ENCODE results near the gene SLC34A2.
"Not testable (repeated sequence)": the region's sequence is repeated elsewhere in the genome, so short reads cannot be mapped to it uniquely, and the experiment has no call there.

Gene SLC34A2

GRCh38 chr4:25654971-25655963 lies at the start of gene SLC34A2:
TSS of gene SLC34A2 (plus strand) at chr4:25655851. CDS start at chr4:25662501, 6,650 bp downstream.
- no peak for DNase-seq

DNA sequence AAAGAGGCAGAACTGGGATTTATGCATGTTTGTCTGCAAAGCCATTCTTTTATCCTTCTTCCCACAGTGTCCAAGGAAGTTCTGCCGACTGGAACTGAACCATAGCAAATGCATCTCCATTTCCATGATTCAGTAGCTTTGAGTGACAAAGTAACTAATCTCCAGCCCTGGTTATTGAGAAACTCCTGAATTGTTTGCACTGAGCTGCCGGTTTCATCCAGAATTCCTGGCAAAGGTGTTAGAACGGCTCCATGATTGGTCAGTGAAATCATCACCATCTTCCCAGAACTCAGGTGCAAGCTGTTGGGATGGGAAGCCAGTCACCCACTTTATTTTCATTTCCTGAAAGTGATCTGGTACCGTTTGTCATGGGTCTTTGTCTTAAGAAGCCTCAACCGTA lies 47.0 kb upstream of the SLC34A2 start:
- no peak for DNase-seq

GRCh38 chr4:25609976-25610375 lies 45.7 kb upstream of the SLC34A2 start:
- DNase-seq = no peak

DNA sequence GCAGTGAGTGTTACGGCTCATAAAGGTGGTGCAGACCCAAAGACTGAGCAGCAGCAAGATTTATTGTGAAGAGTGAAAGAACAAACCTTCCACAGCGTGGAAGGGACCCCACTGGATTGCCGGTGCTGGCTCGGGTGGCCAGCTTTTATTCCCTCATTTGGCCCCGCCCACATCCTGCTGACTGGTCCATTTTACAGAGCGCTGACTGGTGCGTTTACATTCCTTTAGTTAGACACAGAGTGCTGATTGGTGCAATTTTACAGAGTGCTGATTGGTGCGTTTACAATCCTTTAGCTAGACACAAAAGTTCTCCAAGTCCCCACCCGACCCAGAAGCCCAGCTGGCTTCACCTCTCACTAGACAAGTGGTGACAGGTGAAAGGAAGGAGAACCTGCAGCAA lies 42.0 kb upstream of the SLC34A2 start:
- not testable (repeated sequence) for DNase-seq

DNA sequence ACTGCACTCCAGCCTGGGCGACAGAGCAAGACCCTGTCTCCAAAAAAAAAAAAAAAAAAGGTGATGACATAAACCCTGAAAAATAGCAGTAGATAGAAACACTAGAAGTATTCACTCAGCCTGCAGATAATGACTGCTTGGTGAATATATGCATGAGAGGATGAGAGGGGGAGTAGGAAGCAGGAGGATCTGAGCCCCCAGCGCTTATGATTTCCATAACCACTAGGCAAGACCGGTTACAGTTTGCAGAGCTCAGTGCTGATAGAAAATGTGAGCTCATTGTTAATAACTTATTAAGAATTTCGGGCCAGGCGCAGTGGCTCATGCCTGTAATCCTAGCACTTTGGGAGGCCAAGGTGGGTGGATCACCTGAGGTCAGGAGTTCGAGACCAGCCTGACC lies 40.8 kb upstream of the SLC34A2 start:
- no peak for DNase-seq

DNA sequence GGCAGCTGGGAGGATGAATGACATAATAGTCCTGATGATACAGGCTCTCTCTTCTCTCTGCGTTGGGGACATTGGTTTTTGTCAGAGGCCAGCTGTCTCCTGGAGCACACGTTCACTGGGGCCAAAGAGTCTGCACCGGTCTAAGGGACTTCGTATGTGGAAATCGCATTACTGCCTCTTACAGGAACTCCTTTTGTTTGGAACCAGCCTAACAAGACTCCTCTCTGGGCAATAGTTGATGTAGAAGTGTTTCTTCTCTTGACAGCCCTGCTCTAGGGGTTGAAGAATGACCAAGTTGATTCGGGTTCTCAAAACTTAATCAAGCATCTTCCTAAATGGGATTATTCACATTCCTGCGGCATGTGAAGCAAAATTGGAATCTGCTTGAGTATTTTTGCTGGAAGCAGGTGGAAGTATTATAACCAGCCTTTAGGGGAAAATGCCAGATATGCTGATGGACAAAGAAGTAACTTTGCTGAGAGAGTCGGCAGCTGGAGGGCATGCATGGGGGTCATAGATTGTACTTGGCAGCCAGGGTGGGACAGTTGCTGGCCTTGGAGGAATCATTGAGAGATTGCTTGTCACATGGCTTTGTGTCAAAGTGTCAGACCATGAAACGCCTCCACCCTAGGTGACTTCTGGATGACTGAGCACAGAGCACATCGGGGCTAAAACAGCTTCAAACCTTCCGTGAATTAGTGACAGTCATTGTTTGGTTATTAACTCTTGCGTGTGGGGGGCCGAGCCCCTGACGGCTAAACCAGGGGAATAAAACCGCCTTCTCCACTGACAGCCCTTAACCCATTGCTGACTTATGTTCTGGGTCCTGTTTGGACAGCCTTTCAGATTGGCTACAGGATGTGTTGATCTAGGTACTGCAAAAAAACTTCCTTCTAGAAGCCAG lies 34.4 kb upstream of the SLC34A2 start:
- DNase-seq = no peak

GRCh38 chr4:25624616-25625015 lies 31.0 kb upstream of the SLC34A2 start:
- no peak for DNase-seq

GRCh38 chr4:25628451-25628850 lies 27.2 kb upstream of the SLC34A2 start:
- DNase-seq = no peak

- no peak for DNase-seq
Measured at GRCh38 chr4:25632135-25632534, 23.5 kb upstream of the SLC34A2 start.

DNA sequence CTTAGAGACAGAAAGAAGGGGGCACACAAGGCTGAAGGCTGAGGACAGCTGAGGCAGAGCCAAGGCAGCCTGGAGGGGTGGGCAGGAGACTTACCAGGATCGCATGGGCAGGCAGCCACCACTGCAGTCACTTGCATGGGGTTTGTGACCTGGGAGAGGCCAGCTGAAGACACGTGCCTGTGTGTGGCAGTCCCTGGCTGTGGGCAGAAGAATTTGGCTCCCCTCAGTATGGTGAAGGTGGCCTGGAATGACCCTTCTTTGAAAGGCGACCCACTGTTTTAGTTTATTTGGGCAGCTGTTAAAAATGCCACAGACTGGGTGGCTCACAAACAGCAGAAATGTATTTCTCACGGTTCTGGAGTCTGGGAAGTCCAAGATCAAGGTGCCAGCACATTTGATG lies 22.1 kb upstream of the SLC34A2 start:
- no peak for DNase-seq

- peak; percentile 72 for DNase-seq
Measured at GRCh38 chr4:25635501-25635900, 20.1 kb upstream of the SLC34A2 start.

DNA sequence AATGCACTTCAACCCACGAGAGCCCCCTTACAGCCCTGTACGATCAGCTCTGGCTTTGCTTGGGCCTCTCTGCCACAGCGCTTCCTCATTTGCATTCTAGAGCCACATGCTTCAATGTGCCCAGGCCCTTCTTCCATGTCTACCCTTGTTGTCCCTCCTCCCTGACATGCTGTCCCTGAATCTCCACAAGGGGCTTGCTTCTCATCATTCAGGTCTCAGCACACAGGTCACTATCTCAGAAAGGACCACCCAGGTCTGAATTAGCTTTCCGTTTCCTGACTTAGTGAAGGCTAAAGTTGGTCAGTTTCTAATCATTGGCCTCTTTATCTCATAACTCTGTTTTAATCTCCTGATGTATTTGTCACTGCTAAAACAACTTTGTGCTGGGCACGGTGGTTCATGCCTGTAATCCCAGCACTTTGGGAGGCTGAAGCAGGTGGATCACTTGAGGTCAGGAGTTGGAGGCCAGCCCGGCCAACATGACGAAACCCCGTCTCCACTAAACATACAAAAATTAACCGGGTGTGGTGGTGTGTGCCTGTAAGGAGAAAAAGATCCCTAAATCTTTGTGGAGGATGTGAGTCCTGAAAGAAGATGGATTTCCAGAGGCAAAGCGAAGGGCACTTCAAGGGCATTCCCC lies 17.9 kb upstream of the SLC34A2 start:
- DNase-seq = no peak

DNA sequence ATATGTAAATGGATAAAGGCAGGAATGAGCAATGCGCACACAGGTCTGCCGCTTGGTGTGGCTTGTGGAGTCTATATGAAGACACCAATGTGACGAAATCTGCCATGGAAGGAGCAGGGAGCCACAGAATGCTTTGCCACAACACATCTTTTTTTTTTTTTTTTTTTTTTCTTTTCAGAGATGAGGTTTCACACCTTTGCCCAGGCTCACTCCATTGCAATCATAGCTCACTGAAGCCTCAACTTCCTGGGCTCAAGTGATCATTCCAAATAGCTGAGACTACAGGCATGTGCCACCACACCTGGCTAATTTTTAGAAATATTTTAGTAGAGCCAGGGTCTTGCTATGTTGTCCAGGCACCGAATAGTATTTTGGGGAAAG lies 17.4 kb upstream of the SLC34A2 start:
- DNase-seq = no peak

DNA sequence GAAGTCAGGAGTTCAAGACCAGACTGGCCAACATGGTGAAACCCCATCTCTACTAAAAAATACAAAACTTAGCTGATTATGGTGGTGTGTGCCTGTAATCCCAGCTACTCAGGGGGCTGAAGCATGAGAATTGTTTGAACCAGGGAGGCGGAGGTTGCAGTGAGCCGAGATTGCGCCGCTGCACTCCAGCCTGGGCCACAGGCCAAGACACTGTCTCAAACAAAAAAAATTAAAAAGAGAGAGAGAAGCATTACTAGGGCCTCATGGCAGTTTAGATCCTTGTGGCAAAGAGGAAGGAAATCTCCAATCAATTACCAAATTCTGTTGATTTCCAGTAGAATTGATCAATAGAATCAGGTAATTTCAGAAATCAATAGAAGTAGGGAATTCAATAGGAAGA lies 16.8 kb upstream of the SLC34A2 start:
- no peak for DNase-seq

DNA sequence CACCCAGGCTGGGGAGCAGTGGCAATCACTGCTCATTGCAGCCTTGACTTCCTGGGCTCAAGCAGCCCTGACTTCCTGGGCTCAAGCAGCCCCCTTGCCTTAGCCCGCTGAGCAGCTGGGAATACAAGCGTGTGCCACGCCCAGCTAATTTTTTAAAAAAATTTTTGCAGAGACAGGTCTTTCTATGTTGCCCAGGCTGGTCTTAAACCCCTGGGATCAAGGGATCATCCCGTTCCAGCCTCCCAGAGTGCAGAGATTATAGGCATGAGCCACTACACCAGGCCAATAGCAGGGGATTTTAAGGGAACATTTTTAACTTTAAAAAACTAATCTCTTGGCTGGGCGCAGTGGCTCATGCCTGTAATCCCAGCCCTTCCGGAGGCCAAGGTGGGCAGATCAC lies 5.3 kb upstream of the SLC34A2 start:
- no peak for DNase-seq

DNA sequence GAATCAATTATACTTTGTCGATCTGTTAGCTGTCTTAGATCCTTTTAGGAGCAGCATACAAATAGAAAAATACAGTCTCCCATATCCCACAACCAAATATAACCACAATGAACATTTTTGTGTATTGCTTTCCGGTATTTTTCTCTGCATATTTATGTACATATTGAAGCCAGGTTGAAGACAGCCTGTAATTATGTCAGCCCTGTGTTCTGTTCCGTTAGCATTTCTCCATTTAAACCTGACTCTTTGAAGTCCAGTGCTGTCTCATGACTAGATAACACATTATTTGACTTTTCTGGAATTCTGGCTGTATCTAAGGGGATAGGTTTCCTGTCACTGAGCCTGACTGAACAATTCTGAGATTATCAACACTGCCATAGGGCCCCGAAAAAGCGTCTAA lies 4.0 kb upstream of the SLC34A2 start:
- no peak for DNase-seq

DNA sequence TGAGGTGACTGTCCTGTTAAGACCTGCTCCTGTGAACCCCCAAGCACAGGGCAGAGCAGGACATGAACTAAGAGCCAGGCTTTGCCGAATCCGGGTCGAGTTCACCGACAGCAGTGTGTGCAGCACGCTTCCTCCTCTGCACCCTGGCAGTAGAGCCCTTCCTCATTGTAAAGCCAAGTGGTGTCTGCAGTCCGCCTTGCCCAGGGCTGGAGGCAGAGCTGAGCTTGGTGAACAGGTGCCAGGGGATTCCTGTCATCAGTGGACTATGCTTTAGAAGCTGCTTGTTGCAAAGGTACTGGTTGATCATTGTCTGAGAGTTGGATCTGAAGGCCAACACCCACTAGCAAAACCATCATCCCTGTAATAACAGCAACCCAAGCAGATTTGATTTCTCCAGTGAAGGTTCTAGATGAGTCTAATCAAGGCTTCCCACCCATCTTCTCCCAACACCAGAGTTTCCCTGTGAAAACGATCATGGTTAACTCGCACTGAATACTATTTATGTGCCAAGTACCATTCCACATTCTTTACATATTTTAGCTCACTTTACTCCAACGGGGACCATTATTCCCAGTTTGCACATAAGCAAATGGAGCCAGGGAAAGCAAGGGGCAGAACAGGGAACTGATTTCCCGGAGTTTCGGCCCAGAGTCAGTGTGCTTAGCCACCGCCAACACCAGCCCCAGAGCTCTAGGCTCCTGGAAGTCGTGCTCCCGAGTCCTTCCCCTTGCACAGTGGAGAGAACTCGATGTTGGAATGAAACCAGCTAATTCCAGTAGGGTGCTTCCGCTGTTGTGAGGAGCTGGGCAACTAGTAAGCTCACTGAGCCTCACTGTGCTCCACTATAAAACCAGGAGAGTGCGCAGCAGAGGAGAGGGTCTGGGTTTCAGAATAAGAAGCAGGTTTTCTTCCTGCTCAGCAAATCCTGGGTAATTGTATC lies 1.4 kb upstream of the SLC34A2 start:
- DNase-seq = no peak

DNA sequence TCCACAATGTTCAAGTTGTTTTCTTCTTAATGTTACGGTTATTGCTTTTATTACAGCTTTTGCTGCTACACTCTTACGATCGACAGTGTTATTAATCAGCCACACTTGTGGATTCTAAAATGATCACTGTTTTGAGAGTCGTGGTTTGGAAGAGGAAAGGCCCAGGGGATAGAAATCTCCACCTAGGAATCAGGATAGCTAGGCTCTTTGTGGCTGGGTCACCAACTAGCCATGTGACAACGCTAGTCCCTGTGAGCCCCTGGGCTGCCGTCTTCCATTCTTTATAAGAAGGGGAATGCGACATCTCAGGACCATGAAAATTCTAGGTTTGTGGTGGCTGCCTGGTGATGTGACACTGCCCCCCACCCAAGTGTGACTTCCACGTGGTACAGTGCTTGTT lies 380 bp downstream of the SLC34A2 start:
- no peak for DNase-seq

DNA sequence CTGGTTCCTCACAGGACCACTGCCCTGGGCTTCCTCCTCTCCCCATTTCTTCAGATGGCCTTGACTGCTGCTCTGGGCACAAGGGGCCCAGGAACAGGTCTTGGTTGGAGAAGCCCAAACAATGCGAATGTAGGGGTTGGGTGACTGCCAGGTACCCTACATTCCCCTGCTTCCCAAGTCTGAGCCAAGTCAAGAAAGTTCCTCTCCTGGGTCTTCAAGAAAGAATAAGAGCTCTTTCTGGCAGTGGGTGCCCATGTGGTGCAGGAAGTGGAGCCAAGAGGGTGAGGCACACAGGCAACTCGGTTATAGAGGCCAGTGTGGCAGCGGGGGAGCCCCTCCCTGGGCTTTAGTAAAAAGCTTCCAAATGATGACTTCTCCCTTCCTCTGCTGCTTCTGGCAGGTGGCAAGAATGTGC lies 2.7 kb downstream of the SLC34A2 start:
- DNase-seq = no peak

DNA sequence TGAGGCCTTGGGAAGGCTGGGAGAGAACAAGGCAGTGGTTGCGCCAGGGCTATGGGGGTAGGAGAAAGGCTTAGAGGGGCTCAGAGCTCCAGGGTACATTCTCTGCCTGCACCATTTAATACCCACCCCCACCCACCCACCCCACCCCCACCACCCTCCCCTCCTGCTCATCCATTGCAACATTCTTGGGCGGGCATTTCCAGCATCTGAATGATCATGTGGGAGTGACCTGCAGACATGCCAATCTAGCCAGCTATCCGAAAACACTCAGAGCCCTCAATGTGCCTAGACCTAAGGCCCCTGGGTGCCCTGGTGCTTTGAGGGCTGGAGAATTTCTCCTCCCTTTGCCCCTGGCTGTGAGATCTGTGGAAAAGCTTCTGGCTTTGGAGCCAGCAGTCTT lies 3.1 kb downstream of the SLC34A2 start:
- DNase-seq = no peak

- not testable (repeated sequence) for DNase-seq
Measured at GRCh38 chr4:25661441-25661840, 5.8 kb downstream of the SLC34A2 start.

DNA sequence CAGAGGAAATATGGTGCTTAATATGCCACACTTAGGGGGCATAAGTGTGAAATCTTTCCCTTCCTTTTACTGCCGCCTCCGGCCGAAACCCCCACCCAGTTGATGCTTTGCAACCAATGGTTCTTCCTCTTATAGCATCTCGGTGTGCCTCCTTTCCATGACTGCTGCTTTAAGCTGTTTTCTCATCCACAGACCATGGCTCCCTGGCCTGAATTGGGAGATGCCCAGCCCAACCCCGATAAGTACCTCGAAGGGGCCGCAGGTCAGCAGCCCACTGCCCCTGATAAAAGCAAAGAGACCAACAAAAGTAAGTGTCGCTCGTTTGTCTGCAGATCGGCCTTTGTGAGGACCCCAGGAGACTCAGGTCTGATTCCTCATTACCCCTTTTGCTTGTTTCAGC lies 6.7 kb downstream of the SLC34A2 start:
- DNase-seq = no peak
